GM20431 (cell line): ENCODE data around the gene ZBTB43.
"Not testable (repeated sequence)": the region's sequence is repeated elsewhere in the genome, so short reads cannot be mapped to it uniquely, and the experiment has no call there.

Source experiments
- in situ Hi-C: fragments of 300-500 bp; cut with MseI, MboI; formaldehyde crosslinking; loops from one replicate; pipeline ENCODE4 v1.15.0; 2020; ENCODE audit warnings: low sequenced_read_pairs; ENCODE audit not compliant: unreplicated experiment

ZBTB43 gene

DNA sequence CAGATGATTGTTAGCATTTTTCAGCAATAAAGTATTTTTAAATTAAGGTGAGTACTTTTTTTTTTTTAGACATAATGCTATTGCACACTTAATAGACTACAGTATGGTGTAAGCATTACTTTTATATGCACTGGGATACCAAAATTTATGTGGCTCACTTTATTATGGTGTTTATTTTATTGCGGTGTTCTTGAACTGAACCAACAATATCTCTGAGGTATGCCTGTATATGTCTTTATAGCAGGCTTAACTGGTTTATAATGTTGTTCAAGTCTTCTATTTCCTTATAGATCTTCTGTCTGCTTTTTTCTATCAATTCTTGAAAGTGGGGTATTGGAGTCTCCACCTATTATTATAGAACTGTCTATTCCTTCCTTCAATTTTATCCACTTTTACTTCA, 18.0 kb downstream of the ZBTB43 start:
- in situ Hi-C loops: no loop called here

DNA sequence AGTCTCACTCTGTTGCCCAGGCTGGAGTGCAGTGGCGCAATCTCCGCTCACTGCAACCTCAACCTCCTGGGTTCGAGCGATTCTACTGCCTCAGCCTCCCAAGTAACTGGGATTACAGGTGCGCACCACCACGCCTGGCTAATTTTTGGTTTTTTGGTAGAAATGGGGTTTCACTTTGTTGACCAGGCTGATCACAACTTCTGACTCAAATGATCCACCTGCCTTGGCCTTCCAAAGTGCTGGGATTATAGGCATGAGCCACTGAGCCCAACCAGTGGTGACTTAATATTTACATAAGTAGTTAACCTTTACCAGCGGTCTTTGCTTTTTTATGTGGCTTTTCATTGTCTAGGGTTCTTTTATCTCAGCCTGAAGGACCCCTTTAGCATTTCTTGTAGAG, 19.2 kb downstream of the ZBTB43 start:
- in situ Hi-C loops: not testable (repeated sequence)

DNA sequence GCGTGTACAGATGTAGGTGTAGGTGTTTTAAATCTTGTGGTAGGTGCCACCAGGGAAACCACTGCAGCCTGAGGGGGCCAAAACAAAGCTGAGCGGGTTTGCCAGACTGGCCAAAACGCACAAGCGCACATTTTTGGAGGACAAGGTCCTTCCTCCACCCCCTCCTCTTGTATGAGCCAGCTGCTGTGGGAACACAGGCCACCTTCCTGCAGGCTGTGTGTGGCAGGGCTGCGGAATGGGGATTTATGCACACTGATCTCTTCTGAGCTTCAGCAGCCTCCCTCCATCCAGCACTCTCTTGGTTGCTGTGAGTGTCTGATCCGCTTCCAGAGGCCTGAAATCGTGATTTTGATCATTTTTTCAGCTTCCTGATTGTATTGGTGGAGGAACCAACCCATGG, 22.4 kb downstream of the ZBTB43 start:
- in situ Hi-C loops: no loop called here

DNA sequence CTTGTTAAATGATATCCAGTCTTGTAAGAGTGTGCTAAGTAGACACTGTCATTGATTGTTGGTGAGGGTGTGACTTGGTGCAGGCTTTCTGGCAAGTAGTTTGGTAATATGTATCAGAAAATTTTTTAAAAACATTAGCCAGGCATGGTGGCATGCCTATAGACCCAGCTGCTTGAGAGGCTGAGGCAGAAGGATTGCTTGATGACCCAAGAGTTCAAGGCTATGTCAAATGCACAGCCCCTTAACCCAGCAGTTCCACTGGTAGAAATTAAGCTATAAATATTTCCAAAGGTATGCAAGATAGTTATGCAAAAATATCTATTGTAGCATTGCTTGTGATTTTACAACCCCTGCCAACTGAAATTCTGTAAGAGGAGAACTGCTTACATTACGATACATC, 24.2 kb downstream of the ZBTB43 start:
- in situ Hi-C loops: no loop called here

DNA sequence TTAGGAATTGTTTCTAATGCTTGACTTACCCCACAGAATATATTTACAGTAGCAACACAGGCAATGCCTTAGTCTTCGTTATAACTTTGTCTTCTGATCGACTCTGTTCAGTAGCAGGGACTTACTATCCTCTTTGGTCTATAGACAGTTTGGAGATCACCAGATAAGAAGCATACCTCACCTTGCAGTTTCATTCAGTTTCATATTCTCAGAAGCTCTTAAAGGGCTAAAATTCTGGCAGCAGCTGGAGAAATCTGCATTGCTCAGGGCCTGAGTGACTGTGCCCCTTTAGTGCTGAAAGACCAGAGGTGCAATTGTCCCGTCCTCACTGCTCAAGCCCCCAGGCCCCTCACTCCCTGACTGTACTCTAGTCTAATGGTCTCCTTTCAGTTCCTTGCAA, 26.0 kb downstream of the ZBTB43 start:
- in situ Hi-C loops: no loop called here

DNA sequence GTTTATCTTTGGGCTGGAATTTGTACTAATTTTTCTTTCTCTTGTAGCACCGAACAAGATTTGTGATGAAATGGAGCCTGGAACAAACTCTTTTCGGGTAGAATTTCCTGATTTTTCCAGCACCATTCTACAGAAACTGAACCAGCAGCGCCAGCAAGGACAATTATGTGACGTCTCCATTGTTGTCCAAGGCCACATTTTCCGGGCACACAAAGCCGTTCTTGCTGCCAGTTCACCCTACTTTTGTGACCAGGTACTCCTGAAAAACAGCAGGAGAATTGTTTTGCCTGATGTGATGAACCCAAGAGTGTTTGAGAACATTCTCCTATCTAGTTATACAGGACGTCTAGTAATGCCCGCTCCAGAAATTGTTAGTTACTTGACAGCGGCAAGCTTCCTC, 27.6 kb downstream of the ZBTB43 start:
- in situ Hi-C loops: no loop called here

DNA sequence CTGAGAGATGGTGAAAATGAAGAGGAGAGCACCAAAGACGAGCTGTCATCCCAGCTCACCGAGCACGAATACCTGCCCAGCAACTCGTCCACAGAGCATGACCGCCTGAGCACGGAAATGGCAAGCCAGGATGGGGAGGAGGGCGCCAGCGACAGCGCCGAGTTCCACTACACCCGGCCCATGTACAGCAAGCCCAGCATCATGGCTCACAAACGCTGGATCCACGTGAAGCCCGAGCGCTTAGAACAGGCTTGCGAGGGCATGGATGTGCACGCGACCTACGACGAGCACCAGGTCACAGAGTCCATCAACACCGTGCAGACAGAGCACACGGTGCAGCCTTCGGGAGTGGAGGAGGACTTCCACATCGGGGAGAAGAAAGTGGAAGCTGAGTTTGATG, 28.2 kb downstream of the ZBTB43 start:
- in situ Hi-C loops: no loop called here

DNA sequence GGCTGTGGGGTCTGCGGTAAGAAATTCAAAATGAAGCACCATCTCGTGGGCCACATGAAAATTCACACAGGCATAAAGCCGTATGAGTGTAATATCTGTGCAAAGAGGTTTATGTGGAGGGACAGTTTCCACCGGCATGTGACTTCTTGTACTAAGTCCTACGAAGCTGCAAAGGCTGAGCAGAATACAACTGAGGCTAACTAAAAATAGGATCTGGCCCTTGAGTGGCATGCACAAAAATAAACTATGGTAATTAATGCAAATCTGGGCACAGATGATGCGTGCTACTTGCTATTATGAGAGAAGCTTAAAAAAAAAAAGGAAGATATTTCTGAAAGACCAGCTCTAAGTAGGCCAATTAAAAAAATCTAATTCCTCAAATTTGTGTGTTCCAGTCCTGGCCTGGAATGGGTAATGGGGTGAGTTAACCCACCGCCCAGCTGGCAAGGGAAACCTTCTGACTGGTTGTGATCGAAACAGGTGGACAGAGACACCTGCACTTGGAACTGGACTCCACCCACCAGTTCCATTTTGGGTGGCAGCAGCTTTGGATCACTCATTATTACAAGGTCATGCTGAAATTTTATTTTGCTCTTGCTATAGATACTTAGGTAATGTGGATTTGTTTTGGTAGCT, 29.0 kb downstream of the ZBTB43 start:
- in situ Hi-C loops: no loop called here

DNA sequence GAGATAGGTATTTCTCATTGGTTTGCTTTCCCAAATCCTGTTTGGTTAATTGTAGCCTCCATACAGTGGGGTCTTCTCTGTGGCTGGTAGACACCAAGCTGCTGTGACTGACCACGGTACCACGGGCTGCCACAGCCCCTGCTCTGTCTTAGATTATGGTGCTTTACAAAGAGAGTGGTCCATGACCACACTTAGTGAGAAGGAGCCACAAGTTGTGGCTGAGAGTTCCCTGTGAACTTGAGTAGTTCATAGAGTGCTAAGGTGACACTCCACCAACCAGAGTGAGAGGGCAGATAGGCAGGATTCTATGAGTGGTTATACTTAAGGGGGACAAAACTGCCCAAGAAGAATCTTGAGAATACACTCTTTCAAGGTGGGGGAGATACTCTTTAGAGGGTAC, 29.8 kb downstream of the ZBTB43 start:
- in situ Hi-C loops: no loop called here

DNA sequence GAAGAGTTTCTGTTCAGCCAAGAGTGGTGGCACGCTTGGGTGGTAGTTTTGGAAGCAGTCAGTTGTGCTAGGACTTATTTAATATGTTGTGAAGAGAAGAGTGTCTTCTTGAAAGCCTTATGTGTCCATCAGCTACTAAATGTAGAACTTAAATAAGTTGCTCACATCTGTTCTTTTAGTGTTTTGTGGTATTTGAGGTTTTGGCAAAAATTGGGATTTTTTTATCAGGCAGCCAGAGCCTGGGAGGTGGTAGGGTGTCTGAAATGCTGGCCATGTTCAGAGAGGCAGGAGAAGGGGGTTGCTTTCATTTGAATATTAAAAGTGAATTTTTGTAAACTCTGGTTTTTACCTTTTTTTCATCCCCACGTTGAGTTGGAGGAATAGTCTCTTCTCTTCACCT, 31.4 kb downstream of the ZBTB43 start:
- in situ Hi-C loops: no loop called here

DNA sequence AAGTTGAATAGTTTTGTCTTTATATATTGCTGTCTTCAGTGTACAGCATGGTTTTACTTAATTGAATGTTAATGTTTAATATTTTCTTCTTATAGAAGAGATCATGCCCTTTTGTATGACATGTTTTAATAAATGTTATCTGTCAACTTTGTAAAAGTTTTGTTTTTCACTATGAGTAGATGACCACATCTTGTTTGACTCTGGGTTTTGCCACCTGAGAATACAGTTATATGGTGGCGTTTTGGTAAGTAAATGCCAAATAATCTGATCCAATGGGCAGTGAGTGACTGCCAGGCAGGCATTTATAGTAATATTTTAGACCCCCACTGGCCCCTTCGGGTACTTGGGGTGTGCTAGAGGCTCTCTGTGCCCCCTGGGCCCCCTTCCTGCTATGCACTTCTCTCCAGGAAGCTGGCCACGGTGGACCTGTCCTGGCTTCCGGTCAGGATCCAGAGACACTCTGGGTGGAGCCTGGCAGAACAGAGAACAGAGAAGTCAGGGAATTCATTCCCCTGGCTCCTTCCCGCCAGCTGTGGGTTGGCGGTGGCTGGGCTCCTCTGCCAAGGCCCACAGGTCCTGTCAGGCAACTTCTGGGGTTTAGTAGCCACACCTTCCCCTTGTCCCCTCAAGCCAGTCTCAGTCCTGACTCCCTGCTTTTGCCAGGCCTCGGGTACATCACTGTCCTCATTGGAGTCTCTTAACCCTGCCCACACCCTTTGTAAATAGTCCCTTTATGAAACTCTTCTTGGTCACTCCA, 33.4 kb downstream of the ZBTB43 start:
- in situ Hi-C loops: no loop called here

DNA sequence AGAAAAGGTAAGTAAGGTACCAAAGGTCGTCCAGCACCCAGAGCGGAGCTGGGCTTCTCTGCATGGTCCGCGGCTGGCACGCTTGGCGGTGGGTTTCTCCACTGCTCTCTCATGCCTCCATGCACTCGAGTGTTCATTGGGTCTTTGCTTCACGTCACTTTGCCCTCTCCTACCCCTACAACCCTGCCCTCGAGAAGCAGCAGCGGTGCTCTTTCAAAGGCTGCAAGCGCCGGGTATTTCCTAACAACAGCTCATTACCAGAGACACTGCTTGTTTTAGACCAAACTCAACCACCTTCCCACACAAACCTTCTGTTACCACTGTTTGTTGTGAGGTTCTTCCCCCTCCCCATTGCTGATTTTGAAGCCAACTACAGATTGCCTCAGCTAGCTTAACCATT, 34.1 kb downstream of the ZBTB43 start:
- in situ Hi-C loops: no loop called here

DNA sequence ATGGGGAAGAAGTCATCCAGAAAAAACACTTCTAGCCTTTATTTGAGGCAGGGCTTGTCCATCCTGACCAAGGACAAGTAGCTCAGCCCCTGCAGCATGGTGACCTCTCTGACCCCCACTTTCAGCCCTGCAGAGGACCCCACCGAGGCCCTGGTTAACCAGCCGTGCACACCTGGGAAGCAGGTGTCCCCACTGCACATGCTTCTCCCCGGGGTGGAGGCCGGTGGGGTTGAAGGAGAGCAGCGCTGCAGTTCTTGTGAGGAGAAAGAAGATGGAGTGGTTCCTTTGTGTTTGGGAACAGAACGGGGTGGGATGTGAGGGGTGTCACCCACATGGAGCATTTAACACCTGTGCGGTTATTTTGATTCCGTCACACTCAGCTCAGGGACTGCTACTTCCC, 34.5 kb downstream of the ZBTB43 start:
- in situ Hi-C loops: no loop called here

DNA sequence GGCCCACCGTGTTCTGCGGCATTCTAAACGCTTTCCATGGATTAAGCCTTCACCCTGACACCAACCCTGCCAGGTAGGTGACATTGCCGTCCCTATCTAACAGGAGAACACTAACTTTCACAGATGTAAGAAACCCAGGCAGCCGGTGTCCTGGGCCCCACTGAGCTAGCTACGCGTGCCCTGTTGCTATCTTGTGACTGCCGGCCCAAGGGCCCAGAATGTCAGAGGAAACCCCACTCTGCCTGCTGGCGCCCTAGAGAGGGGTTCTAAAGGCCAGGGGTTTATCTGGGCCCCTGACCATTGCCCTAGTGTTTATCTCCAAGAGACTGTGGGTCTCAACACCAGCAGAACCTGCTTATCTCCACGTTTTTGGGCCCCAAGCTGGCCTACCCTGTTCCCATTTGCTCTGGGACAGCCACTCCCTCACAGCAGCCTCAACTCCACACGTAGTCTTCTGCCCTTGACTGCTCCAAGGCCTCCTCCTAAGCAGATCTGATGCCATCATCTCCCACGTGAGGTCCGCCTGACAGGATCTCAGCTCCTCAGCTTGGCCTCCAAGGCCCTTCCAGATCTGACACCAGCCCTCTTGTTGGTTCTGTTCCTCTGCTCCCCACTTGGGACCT, 37.5 kb downstream of the ZBTB43 start:
- in situ Hi-C loops: no loop called here

DNA sequence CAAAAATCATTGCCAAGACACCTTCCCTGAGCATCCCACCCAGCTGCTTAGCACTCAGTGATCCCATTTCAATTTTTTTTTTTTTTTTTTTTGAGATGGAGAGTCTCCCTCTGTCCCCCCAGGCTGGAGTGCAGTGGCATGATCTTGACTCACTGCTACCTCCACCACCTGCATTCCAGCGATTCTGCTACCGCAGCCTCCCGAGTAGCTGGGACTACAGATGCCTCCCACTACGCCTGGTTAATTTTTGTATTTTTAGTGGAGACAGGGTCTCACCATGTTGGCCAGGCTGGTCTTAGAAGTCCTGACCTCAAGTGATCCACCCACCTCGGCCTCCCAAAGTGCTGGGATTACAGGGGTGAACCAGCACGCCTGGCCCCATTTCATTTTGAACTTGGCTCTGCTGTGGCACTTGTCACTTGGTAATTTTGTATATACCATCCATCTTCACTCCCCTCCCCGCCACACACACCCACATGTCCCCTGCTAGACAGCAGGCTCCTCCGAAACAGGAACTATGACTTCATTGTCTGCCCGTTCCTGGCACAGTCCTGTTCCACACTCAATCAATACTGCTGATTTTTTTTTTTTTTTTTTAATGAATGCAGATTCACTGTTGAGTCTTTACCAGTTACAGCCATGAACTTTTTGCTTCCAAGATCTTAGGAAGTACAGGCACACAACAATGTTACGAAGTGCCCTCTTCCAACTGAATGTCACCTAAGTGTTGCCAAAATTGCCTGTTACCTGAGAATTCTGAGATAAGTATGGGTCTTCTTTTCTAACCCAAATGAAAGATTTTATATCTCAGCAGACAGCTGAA, 38.3 kb downstream of the ZBTB43 start:
- in situ Hi-C loops: no loop called here

DNA sequence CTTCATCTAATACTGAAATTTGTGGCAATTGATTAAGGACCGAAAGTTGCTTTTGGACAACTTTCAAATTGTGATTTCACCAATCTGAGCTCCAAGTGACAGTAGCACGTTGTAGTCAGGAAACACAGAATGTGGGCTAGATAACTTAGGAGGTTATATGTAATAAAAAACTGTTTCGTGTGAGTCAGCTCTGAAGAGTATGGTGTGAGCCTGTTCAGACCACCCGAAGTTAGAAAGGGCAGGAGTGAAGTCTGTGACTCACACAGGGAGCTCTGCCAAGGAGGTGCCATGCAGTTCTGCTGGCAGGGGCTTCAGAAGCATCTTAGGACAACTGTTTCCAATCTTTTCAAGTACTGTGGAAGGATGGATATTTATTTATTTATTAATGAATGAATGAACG, 39.2 kb downstream of the ZBTB43 start:
- in situ Hi-C loops: no loop called here

DNA sequence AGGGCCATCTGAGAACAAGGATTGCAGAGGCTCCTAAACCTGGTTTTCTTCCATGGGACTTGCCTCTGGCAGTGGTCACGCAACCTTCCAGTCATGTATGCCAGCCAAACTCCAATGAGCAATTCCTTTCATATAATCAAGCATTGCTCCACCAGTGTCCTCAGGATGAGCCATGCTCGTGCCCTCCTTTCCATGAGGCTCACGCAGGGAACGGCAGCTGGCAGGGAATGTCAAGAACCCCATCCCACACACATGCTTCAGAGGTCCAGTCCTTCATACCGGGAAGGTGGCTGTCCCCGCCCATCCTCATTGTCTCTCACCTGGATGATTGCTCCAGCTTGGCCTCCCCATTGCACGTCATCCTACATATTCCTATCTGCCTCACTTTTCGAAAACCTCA, 42.2 kb downstream of the ZBTB43 start:
- in situ Hi-C loops: no loop called here

DNA sequence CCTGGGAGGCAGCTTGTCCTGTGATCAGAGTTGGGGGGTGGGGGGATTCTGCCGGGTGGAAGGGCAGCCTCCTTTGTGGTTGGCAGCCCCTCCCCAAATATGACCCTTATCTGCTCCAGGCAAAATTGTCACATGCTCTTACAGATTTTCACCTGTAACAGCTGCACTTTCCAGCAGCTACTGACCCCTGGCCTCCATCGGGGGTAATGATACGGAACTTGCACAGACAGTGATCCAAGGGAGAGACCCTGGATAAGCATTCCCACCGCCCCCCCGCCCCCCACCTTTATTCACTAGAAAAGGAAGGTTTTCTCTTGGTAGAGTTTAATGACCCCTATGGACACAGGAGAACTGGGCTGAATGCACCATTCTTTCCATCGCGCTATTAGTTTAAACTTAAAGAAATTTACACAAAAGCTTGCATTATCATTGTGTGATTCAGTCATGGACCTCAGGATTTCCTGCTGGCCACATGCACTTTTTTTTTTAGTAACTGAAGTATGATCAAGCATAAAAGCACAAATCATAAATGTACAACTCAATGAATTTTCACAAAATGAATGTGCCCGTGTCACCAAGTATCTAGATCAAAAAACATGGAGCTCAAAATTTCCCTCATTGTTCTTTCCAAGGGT, 44.9 kb downstream of the ZBTB43 start:
- in situ Hi-C loops: no loop called here

DNA sequence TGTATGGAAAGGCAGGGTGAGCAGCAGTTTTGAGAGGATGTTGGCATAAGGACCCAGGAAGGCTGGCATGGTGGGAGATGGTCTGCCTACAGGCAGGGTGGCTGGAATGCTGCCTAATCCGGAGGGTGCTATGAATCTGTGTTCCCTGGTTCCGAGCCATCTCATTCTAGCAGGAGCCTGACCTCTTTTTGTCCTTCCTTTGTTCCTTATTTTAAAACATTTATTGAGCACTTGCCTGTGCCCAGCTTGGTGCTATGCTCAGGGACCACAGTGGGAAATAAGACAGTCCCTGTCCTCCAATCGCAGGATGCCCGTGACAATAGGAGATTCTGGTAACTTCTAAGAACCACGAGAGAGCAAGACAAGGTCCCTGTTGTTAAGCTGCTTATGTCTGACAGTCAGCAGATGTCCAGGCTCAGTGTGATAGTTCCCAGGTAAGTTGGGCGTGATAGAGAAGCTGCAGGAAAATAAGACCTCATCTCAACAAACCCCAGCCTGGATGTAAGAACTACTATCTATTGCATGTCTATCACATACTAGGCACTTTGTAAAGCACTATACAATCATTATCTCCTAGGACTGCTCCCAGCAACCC, 46.5 kb downstream of the ZBTB43 start:
- in situ Hi-C loops: no loop called here

DNA sequence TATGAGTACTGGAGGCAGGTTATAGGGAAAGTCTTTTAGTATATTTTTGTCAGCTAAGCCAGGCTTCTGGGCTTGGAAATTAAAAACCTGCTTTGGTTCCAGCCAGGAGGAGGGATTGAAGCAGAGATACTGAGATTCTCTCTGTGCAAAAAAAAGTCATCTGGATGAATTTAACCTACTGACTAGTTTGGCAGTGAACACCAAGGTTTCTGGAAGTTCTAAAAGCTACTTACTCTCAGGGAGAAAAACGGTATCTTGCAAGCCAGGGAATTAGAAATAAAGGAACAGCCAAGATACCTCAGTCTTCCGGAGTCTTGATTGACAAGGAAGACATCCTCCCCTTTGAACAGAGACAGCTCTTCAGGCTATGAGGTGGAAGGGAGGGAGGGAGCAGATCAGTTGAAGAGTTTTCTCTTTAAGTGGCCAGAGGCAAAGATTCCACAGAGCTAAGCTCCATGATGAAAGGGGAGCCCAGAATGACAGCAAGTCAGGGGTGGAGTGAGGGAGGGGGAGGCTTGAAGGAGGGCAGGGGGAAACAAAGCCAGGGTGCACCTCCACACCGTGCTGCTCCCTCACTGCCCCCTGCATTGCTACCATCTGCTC, 47.3 kb downstream of the ZBTB43 start:
- in situ Hi-C loops: no loop called here
